GM19455 (cell line): ENCODE measurements around the gene ITIH4.

ENCODE experiments used
- ATAC-seq: cut with Tn5 transposase; IDR thresholded peaks from one replicate; pipeline ENCODE4 v1.9.1; 2021; ENCODE audit not compliant: unreplicated experiment

ITIH4 gene

GRCh38 chr3:52805270-52806039 lies 25.0 kb downstream of the ITIH4 start:
- no peak for ATAC-seq

GRCh38 chr3:52801839-52802238 lies 28.6 kb downstream of the ITIH4 start:
- ATAC-seq = no peak

GRCh38 chr3:52800079-52800478 lies 30.4 kb downstream of the ITIH4 start:
- no peak for ATAC-seq

- no peak for ATAC-seq
These were observed 31.4 kb downstream of the ITIH4 start for GRCh38 chr3:52798978-52799476.

- ATAC-seq = no peak
These were observed 32.0 kb downstream of the ITIH4 start for GRCh38 chr3:52798376-52798977.

GRCh38 chr3:52796411-52796810 lies 34.1 kb downstream of the ITIH4 start:
- ATAC-seq = no peak

GRCh38 chr3:52795298-52795900 lies 35.1 kb downstream of the ITIH4 start:
- ATAC-seq = no peak

GRCh38 chr3:52794612-52795099 lies 35.8 kb downstream of the ITIH4 start, which contains the start of gene ITIH3:
Gene ITIH3 (plus strand): TSS chr3:52794796. CDS start chr3:52794804, 8 bp downstream.
- no peak for ATAC-seq

- ATAC-seq = no peak
These were observed 36.5 kb downstream of the ITIH4 start for GRCh38 chr3:52793702-52794611.

GRCh38 chr3:52792961-52793695 lies 37.3 kb downstream of the ITIH4 start:
- ATAC-seq = no peak

- ATAC-seq = no peak
These were observed 38.1 kb downstream of the ITIH4 start for GRCh38 chr3:52792413-52792812.

GRCh38 chr3:52791928-52792327 lies 38.5 kb downstream of the ITIH4 start:
- ATAC-seq = no peak

- ATAC-seq = no peak
These were observed 39.1 kb downstream of the ITIH4 start for GRCh38 chr3:52791366-52791765.

GRCh38 chr3:52790741-52791140 lies 39.7 kb downstream of the ITIH4 start:
- no peak for ATAC-seq

GRCh38 chr3:52790337-52790736 lies 40.1 kb downstream of the ITIH4 start:
- no peak for ATAC-seq

- no peak for ATAC-seq
These were observed 40.8 kb downstream of the ITIH4 start for GRCh38 chr3:52789746-52790040.

GRCh38 chr3:52788890-52789745 lies 41.4 kb downstream of the ITIH4 start:
- ATAC-seq = no peak

- no peak for ATAC-seq
These were observed 42.5 kb downstream of the ITIH4 start for GRCh38 chr3:52787672-52788625.
